Measurements from ENCODE around the gene SLC15A3.

DNA sequence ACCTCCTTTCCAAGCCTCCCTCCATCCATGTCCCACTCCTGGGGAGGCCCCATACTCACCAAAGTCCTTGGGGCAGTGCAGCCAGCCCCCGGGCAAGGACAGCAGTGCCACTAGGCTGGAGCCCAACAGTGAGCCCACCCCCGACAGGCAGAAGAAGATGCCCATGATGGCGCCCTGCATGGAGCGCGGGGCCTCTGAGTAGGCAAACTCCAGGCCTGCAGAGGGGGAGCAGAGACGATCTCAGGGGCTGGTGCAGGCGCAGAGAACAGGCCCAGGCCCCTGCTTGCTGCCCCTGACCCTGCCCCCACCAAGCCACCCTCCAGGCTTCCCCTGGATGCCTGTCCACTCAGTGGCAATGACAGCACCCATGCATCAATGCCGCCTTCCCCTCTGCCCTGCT is 14.2 kb downstream of the SLC15A3 start:
- TF ChIP-seq, protein P1, sequence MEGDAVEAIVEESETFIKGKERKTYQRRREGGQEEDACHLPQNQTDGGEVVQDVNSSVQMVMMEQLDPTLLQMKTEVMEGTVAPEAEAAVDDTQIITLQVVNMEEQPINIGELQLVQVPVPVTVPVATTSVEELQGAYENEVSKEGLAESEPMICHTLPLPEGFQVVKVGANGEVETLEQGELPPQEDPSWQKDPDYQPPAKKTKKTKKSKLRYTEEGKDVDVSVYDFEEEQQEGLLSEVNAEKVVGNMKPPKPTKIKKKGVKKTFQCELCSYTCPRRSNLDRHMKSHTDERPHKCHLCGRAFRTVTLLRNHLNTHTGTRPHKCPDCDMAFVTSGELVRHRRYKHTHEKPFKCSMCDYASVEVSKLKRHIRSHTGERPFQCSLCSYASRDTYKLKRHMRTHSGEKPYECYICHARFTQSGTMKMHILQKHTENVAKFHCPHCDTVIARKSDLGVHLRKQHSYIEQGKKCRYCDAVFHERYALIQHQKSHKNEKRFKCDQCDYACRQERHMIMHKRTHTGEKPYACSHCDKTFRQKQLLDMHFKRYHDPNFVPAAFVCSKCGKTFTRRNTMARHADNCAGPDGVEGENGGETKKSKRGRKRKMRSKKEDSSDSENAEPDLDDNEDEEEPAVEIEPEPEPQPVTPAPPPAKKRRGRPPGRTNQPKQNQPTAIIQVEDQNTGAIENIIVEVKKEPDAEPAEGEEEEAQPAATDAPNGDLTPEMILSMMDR (IDR thresholded peaks at IDR 0.05), result no peak
- TF ChIP-seq EP300 (IDR thresholded peaks at IDR 0.05), result no peak
